IPS-NIHi11 (cell line): Measurements from ENCODE around the gene PTER.

ENCODE experiments used
- DNase-seq: peaks from one replicate; pipeline ENCODE4 v3.0.0; 2012; ENCODE audit warnings: mixed read lengths, low spot score

PTER gene

DNA sequence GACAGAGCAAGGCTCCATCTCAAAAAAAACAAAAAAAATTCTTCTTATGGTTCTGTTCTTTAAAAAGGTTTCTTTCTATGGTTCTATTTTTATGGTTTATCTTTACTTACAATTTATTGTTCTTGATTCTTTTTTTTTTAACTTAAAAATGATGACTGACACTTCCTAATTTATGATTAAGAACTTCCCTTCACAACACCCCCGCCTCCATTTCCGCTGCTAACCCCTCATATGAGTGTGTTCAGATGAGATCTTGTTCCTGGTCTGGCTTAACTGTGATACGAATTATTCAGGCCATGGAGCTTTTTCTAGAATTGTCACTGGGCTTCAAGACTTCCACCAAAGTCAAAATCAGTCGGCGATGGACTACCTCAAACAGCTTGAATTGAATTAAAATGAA lies 33.9 kb downstream of the PTER start:
- no peak for DNase-seq

- no peak for DNase-seq
Measured at GRCh38 chr10:16472828-16473227, 36.0 kb downstream of the PTER start.

GRCh38 chr10:16477757-16478156 lies 40.9 kb downstream of the PTER start:
- DNase-seq = no peak

DNA sequence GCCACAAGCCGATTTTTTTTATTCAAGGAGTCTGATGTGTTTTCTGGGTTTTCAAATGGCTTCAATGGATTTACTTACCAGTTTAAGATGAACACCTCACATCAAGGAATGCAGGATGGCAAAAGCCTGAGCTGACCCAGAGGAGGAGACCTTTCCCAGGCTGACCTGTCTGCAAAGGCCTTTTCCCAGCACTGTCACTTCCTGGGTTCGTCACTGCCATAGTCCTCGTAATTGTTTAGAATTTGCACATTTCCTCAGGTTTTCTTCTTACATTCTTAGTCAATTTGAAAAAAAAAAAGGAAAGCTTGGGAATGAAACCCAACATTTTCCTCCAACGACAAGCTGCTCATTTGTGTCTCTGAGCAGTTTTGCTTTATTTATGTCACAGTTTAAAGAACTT lies 42.0 kb downstream of the PTER start:
- no peak for DNase-seq

GRCh38 chr10:16481052-16481728 lies 44.4 kb downstream of the PTER start:
- no peak for DNase-seq

DNA sequence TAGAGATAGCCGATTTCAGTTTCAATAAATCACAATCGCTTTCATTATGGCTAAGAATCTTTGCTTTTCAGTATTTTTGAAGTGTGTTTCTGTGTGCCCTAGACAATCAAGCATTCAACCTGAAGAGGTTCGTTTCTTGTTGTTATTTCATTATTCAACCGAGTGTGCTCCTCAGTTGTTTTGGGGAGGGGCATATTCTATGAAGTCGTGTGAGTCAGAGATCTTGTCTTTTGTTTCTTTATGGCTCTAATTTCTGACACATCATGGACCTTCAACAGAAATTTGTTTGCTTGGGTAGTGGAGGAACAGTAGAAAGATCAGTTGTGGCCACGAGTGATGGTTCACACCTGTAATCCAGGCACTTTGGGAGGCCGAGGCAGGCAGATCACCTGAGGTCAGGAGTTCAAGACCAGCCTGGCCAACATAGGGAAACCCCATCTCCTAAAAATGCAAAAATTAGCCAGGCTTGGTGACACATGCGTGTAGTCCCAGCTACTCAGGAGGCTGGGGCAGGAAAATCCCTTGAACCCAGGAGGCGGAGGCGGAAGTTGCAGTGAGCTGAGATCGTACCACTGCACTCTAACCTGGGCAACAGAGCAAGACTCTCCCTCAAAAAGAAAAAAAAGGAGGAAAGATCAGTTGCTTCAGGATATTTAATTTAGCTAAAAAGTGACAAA lies 46.6 kb downstream of the PTER start:
- DNase-seq = no peak

- DNase-seq = no peak
Measured at GRCh38 chr10:16490511-16490910, 53.7 kb downstream of the PTER start.

DNA sequence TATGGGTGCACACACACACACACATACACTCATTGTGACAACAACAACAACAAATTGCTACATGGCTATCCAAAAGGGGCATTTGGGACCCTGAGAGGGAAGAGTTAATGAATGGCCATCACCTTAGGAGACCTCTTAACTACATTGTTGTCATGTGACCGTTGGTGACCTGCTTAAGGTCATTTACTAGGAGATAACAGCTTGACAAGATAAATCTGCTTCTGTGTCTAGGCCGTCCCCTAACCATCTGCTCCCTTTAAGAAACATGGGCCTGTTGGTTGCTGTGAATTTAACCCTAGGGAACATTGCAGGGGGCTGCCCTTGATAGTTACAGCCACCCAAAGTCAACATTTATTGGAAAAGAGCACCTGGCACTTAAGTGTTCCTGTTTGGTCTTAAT lies 55.1 kb downstream of the PTER start:
- DNase-seq = no peak

GRCh38 chr10:16493884-16494536 lies 57.2 kb downstream of the PTER start:
- DNase-seq = no peak

- no peak for DNase-seq
Measured at GRCh38 chr10:16497911-16498310, 61.1 kb downstream of the PTER start.

DNA sequence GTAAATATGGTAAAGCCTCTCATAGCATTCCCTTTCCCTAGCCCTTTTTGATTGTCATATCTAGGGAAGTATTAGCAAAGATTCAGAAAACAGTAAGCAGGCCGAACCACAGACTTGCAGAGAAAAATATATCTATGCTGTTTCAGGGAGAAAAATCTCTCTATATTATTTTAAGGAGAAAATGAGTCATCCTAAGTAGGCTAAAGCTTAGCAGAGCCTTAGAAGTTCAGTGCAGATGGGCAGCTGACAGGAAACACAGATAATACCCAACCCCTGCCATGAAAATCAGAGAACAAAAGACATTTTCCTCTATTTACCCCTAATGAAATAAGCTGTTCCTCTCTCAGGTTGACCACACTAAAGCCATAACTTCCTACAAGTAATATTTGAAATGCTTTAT lies 68.4 kb downstream of the PTER start:
- DNase-seq = no peak

DNA sequence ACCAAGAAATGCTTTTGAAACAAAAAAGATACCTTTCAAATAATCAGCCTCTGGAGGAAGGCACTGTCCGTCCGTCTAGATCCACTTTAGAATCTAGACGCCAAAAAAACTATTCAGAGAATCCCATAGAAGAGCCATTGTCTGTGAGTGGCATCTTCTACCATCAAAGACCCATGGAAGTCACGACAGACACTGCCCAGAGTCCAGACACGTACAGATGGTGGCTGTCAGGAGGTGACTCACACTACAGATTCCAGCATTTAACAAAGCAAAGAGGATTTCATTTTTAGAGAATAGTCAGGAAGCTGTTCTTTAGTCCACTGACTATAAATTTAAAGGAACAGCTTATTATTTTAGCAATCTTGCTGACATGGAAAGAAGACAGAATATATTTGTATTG lies 73.2 kb downstream of the PTER start:
- DNase-seq = no peak

DNA sequence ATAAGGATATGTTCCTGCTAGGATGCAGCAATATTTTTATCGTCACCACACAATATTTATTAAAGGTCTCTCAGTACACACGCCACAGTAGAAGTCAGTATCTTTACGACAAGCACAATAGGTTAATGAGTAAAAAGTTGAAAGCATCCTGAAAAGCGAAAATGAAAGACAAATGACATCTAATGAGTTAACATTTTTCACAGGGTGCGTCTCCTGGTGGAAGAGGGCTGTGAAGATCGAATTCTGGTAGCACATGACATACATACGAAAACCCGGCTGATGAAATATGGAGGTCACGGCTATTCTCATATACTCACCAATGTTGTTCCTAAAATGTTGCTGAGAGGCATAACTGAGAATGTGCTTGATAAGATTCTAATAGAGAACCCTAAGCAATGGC lies 74.0 kb downstream of the PTER start:
- DNase-seq = no peak

DNA sequence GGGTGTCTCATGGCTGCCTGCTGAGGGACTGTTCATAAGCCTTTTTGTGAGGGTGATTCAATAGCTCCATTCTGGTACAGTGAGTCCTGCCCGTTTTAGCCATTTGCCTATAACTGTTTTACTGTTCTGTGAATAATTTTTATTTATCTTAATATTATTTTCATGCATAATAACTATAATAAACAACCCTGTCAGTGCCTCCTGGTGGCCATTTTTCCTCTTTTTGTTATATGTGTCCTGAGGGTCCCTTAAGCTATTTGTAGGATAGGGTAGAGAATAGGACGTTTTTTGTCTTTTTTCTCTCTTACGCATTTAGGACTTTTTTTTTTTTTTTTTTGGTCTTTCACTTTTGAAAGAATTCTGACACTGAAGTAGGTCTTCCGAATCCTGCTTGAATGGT lies 82.0 kb downstream of the PTER start:
- DNase-seq = no peak

- DNase-seq = no peak
Measured at GRCh38 chr10:16519250-16519907, 82.6 kb downstream of the PTER start.

- DNase-seq = peak; percentile 31
Measured at GRCh38 chr10:16519908-16520861, 83.4 kb downstream of the PTER start.

DNA sequence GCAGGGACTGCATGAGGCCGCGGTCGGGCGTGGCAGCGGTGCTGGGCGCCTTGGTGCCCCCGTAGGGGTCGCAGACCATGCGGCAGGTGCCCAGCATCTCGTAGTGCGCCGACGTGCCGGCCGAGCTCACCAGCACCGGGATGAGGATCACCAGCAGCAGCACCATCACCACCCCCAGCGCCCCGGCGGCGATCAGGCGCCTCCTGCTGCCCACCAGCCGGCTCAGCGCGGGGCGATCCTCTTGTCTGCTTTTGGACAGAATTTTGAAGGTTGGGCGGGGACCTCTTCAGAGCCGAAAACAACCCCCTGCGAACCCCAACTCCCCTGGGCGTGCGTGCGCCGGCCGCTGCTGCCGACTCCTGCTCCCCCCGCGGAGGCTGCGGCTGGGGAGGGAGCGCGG lies 84.1 kb downstream of the PTER start:
- DNase-seq = peak; percentile 61

DNA sequence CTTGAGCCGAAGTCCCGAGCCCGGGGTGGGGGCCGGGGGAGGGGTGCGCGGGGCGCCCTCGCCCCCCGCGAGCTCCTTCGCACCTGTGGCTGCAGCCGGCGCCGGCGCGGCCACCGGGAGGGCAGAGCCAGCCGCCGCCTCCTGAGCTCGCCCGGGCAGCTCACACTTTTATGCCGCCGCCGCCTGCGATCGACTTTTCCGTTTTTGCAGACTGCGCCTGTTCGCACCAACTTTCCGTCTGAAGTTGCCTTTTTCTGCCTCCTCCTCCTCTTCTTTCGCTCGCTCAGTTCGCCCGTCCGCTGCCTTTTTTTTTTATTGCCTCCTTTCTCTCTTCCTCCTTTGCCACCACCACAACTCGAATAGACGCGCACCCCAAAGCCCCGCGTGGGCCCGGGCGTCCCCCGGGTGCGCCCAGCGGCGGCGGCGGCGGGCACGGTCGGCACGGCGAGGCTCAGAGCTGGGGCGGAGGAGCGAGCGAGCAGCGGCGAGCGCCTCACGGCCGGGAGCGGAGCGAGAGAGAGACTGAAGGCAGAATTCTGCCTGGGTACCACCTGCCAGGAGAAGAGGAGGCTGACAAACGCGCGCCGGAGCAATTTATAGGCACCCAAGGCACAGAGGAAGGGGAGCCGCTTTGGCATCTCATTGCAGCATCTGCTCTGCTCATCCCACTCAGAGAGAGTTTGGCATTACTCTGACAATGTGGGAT lies 84.7 kb downstream of the PTER start, which contains the start of gene C1QL3:
TSS of gene C1QL3 (minus strand) at position 569 of the 706 bp plus-strand sequence. CDS start 814 bp downstream, outside the sequence.
- peak; percentile 48 for DNase-seq

GRCh38 chr10:16527452-16527851 lies 90.6 kb downstream of the PTER start:
- DNase-seq = peak; percentile 38

DNA sequence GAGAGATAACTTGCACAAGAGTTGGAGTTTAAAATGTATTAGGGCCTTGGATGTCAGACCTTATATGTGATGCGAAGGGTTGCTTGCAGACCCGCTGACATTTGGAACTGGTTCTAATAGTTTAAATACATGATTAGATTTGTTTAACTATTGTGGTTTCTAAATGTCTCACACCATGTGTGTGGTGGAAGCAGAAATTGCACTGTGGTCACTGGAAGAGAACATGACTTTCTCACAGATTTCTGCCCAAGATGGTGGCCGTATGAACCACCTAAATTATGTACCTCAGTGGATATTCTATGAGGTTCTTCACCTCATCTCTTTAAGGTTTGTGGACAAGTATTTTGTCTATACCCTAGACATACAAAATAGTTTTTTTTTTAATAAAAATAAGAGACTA lies 93.0 kb downstream of the PTER start:
- DNase-seq = no peak

DNA sequence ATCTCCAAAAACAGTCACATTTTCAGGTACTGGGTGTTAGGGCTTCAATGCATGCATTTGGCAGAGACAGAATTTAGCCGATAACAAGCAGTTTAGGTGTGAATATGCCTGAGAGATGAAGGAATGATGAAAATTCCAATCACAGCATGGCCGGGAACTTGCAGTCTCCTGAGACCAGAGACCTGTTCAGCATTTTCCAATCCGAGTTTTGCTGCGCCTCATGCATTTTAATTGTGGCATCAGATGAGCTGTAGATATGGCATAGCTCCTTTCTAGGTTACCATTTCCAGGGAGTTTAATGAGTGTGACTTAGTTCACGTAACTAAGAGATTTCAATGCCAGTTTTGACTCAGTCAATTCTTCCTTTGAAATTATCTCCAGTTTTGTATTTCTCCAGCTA lies 99.3 kb downstream of the PTER start:
- no peak for DNase-seq
